Measurements from ENCODE around the gene AKAP4. TPM values are rescaled to one million over a fixed set of nuclear protein-coding genes. Genes with fewer than 3 reads are reported as not detected.

Gene AKAP4
- total and polyA plus RNA-seq, 3 donors from 2014 or later = 71.5 to 347 (median 296) TPM

DNA sequence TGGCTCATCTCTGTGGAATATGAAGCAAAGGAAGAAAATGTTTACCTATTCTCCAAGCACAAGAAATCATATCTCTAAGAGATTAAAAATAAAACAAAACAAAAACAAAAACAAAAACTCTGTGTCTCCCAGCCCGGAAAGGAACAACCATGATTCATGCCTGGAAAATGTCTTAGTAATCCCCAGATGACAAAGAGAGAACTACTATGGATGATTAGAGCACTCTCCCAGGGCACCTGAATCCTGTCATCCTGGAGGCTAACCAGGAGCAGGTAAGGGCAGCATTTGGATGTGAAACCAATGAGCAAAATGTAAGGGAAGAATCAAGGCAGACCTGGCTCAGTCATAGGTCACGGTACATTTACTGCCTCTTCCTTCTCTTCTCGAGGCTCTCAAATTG, 1.7 kb upstream of the AKAP4 start:
- H3K9me3 ChIP-seq = no peaks in the 10 kb centered on the region
- H3K4me3 ChIP-seq = no peak overlapping the region
- no peak overlapping the region for H3K27ac ChIP-seq
- intact Hi-C loops (cut with DNase I; ENCODE audit: low total_unique reads) = no loop called here
- H3K27me3 ChIP-seq = no peaks in the 10 kb centered on the region
- DNase-seq = no peak
- WGBS, 2 donors = 53 to 57% methylated on average over 3 of the region's 3 CpGs
- TF ChIP-seq POLR2A (IDR thresholded peaks at IDR 0.05) = no peak
- TF ChIP-seq, protein P1, sequence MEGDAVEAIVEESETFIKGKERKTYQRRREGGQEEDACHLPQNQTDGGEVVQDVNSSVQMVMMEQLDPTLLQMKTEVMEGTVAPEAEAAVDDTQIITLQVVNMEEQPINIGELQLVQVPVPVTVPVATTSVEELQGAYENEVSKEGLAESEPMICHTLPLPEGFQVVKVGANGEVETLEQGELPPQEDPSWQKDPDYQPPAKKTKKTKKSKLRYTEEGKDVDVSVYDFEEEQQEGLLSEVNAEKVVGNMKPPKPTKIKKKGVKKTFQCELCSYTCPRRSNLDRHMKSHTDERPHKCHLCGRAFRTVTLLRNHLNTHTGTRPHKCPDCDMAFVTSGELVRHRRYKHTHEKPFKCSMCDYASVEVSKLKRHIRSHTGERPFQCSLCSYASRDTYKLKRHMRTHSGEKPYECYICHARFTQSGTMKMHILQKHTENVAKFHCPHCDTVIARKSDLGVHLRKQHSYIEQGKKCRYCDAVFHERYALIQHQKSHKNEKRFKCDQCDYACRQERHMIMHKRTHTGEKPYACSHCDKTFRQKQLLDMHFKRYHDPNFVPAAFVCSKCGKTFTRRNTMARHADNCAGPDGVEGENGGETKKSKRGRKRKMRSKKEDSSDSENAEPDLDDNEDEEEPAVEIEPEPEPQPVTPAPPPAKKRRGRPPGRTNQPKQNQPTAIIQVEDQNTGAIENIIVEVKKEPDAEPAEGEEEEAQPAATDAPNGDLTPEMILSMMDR (IDR thresholded peaks at IDR 0.05) = no peak
- no peaks in the 10 kb centered on the region for H3K36me3 ChIP-seq (ENCODE audit: low read depth, missing control alignments)
- no peaks in the 10 kb centered on the region for H3K4me1 ChIP-seq

DNA sequence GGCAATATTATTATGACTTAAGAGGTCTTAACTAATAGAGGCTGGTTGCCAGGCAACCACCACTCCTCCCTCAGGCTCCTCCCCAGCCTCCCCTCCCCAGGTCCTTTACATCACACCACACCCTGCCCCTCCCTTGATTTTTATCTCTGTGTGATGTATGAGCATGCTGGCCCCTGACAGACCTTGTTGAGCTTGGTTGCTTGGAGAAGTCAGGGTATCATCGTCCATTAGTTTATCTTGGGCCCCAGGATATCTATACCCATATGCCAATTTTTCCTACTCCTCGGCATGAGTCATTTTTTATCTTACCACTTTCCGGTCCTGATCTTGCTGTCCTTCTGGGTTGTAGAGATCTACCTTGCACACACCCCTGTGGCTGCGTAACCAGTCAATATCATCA, 2.5 kb downstream of the AKAP4 start:
- 93 to 94% methylated on average over 4 of the region's 4 CpGs for WGBS, 2 donors
- H3K4me1 ChIP-seq = no peaks in the 10 kb centered on the region
- no peaks in the 10 kb centered on the region for H3K9me3 ChIP-seq
- H3K36me3 ChIP-seq (ENCODE audit: low read depth, missing control alignments) = no peaks in the 10 kb centered on the region
- intact Hi-C loops (cut with DNase I; ENCODE audit: low total_unique reads) = no loop called here
- H3K27me3 ChIP-seq = no peaks in the 10 kb centered on the region
- TF ChIP-seq POLR2A (IDR thresholded peaks at IDR 0.05) = no peak
- TF ChIP-seq, protein P1 (IDR thresholded peaks at IDR 0.05) = no peak
- H3K4me3 ChIP-seq = no peak overlapping the region
- DNase-seq = no peak
- no peak overlapping the region for H3K27ac ChIP-seq

DNA sequence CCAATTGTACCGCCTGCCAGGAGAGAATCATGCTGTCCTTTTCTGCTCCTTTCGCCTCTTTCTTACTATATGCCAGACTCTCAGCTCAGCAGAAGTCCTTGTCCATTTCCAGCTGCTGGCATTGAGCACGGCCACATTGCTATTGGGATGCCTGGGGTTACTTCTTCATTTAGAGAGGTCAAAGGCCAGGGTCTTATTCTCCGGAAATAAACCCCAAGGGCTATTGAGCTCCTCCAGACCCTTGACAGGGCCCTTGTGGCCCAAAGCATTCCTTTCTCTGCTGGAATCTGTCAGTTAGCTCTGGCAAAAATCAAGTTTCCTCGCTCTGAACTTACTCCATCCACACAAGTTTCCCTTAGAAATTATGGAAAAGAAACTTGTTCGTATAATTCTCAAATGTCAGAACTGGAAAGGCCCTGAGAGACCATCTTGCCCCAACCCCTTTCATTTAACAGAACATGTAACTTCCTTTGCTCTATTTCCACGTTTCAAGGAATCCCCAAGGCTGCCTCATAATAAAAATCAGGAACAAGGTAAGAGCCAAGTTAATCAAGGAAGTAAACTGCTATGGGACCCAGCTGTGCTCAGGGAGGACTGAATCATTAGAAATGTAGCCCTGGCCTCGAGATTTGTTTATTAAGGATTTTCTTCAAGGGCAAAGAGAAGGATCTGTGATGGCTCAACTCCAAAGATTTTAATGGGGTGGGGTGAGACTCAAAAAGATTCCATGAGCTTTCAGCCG, 11.8 kb downstream of the AKAP4 start:
- DNase-seq = no peak
- no peaks in the 10 kb centered on the region for H3K9me3 ChIP-seq
- 34 to 48% methylated on average over 8 to 9 of the region's 9 CpGs for WGBS, 2 donors
- H3K4me3 ChIP-seq = no peak overlapping the region
- no peaks in the 10 kb centered on the region for H3K27me3 ChIP-seq
- TF ChIP-seq, protein P1 (IDR thresholded peaks at IDR 0.05) = no peak
- TF ChIP-seq POLR2A (IDR thresholded peaks at IDR 0.05) = no peak
- intact Hi-C loops (cut with DNase I; ENCODE audit: low total_unique reads) = no loop called here
- peak overlapping the region in 1 of 2 donors; percentile 45 for H3K27ac ChIP-seq
- H3K4me1 ChIP-seq = no peaks in the 10 kb centered on the region
- no peaks in the 10 kb centered on the region for H3K36me3 ChIP-seq (ENCODE audit: low read depth, missing control alignments)

DNA sequence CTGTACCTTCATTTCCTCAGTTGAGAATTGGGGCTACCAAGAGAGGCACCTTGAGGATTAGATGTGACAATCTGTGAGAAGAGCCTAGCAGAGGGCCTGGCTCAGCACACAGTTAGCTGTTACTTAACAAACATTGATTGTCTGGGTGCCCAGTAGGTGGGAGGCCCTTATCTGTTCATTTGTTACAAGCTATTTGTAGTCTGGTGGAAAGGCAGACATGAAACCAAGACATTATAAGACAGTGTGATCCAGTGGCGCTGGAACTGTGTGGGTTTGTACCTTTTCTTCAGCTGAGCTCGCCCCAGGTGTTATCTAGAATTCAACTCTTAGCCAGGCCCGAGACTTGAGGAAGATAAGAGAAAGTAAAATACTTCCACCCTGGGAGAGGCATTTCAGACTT, 16.9 kb downstream of the AKAP4 start:
- Histone ChIP-seq H3K27me3 (no peaks in the 10 kb centered on the region), H3K36me3 (ENCODE audit: low read depth, missing control alignments) (no peaks in the 10 kb centered on the region), H3K4me3 (no peak overlapping the region), H3K9me3 (no peaks in the 10 kb centered on the region), H3K27ac (no peak overlapping the region), H3K4me1 (no peaks in the 10 kb centered on the region)
- TF ChIP-seq, protein P1 (IDR thresholded peaks at IDR 0.05) = no peak
- no peak for TF ChIP-seq POLR2A (IDR thresholded peaks at IDR 0.05)
- DNase-seq = peak; percentile 67
- intact Hi-C loops (cut with DNase I; ENCODE audit: low total_unique reads) = no loop called here
- WGBS, 2 donors = 85 to 91% methylated on average over 3 of the region's 3 CpGs

Data from testis (tissue), 3 donors.